ENCODE data around the gene C6orf163.

DNA sequence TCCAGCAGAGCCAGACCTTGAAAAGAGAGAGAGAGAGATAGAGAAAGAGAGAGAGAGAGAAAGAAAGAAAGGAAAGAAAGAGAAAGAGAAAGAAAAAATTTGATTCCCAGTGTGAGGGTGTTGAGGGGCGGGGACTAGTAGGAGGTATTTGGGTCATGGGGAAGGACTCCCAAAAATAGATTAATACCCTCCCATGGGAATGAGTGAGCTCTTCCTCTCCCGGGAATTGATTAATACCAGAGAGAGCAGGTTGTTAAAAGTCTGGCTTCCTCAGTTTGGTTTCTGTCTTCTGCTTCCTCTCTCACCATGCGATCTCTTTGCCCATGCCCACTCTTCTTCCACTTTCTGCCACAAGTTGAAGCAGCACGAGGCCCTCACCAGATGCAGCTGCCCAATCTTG, 34.3 kb downstream of the C6orf163 start:
- TF ChIP-seq EZH2phosphoT487 (IDR thresholded peaks at IDR 0.05; ENCODE audit: borderline replicate concordance, low read length), result no peak
- TF ChIP-seq, protein P1, sequence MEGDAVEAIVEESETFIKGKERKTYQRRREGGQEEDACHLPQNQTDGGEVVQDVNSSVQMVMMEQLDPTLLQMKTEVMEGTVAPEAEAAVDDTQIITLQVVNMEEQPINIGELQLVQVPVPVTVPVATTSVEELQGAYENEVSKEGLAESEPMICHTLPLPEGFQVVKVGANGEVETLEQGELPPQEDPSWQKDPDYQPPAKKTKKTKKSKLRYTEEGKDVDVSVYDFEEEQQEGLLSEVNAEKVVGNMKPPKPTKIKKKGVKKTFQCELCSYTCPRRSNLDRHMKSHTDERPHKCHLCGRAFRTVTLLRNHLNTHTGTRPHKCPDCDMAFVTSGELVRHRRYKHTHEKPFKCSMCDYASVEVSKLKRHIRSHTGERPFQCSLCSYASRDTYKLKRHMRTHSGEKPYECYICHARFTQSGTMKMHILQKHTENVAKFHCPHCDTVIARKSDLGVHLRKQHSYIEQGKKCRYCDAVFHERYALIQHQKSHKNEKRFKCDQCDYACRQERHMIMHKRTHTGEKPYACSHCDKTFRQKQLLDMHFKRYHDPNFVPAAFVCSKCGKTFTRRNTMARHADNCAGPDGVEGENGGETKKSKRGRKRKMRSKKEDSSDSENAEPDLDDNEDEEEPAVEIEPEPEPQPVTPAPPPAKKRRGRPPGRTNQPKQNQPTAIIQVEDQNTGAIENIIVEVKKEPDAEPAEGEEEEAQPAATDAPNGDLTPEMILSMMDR (IDR thresholded peaks at IDR 0.05; ENCODE audit: low read depth, low read length, poor library complexity, severe bottlenecking), result no peak
